ENCODE data around the gene EPN2.

GRCh38 chr17:19275457-19276127 lies 38.4 kb downstream of the EPN2 start:
- no peak for TF ChIP-seq CTCF (IDR thresholded peaks at IDR 0.05)
- TF ChIP-seq POLR2A (IDR thresholded peaks at IDR 0.05), result no peak
